Measurements from ENCODE around the gene SATB1. TPM values are rescaled to one million over a fixed set of nuclear protein-coding genes. Genes with fewer than 3 reads are reported as not detected.

The SATB1 gene
- total and polyA plus RNA-seq, 2 of the 8 experiments (the other 6 are each of a cell fraction or from before 2014, with no cell fraction given) = 18.8 to 28.0 TPM

- Histone ChIP-seq H3K27ac (ENCODE audit: low read depth, low read length) (no peak overlapping the region), H2BK12ac (ENCODE audit: low read depth, low read length) (no peak overlapping the region), H2BK20ac (ENCODE audit: low read length) (no peak overlapping the region)
Observed at GRCh38 chr3:18420555-18420954, 4.6 kb downstream of the SATB1 start.

More at GRCh38 chr3:18420555-18420954, 4.6 kb downstream of the SATB1 start:
- H2AK5ac ChIP-seq (ENCODE audit: low read depth, low read length) = no peak overlapping the region
- H2BK15ac ChIP-seq (ENCODE audit: low read length) = no peak overlapping the region
- DNase-seq (ENCODE audit: low read depth in 1 of 2, low spot score in 2 of 2) (no peak), FAIRE-seq (no peak)
- H3K23ac ChIP-seq (ENCODE audit: insufficient read length) = no peak overlapping the region
- peaks cover 0 to 14% of the 10 kb centered on the region in 2 experiments; a peak in 2 of 4 replicates for H3K79me2 ChIP-seq (ENCODE audit: control insufficient read depth in 1 of 2, insufficient read depth in 2 of 2, low read length in 2 of 2)
- H3K4me2 ChIP-seq (ENCODE audit: insufficient read depth in 1 of 2, low read depth in 2 of 2, low read length in 2 of 2) = no peak overlapping the region
- H3K14ac ChIP-seq (ENCODE audit: insufficient read length) = no peak overlapping the region
- H4K20me1 ChIP-seq (replicated peaks in 1 of 2; ENCODE audit: control insufficient read depth in 1 of 2, insufficient read depth in 2 of 2, low read length in 2 of 2) = no peaks in the 10 kb centered on the region
- no peak overlapping the region for H3K56ac ChIP-seq (replicated peaks; ENCODE audit: insufficient read length, low read depth, low read length)
- no peaks in the 10 kb centered on the region for H3K9me3 ChIP-seq (ENCODE audit: insufficient read depth in 2 of 2, low read depth in 1 of 2, low read length in 1 of 2)
- no peak overlapping the region for H4K8ac ChIP-seq (ENCODE audit: extremely low read depth, insufficient read depth, low read length)
- H4K5ac ChIP-seq (ENCODE audit: insufficient read length, low read depth, low read length) = no peak overlapping the region
- no peak overlapping the region for H3K4me3 ChIP-seq (ENCODE audit: extremely low read depth in 1 of 4, insufficient read depth in 2 of 4, low read depth in 3 of 4, low read length in 4 of 4)
- H3K4me1 ChIP-seq (replicated peaks in 1 of 4; ENCODE audit: control insufficient read depth in 3 of 4, insufficient read depth in 4 of 4, low read length in 3 of 4) = peaks cover 0 to 4% (median 1%) of the 10 kb centered on the region in 4 experiments; a peak in 3 of 7 replicates
- 85% methylated on average over 9 of the region's 9 CpGs; no CpG with 5 or more reads in 1 of the 2 experiments for whole genome bisulfite sequencing, 2 experiments (ENCODE audit: extremely low coverage in 1 of 2, insufficient coverage in 1 of 2, insufficient read length in 1 of 2, insufficient replicate concordance in 2 of 2, low coverage in 1 of 2, low lambda C conversion rate in 2 of 2, missing lambda C conversion rate in 1 of 2)
- H4K91ac ChIP-seq (replicated peaks; ENCODE audit: insufficient read length, low read length) = no peak overlapping the region
- POLR2A ChIA-PET (ENCODE audit: partially characterized antibody) = no interaction called here
- no peaks in the 10 kb centered on the region for H3K27me3 ChIP-seq (replicated peaks in 1 of 4; ENCODE audit: control insufficient read depth in 3 of 4, extremely low read depth in 1 of 4, insufficient read depth in 3 of 4, low read length in 3 of 4)
- no peak overlapping the region for H2BK120ac ChIP-seq (replicated peaks; ENCODE audit: low read depth, low read length)
- no peak overlapping the region for H2BK5ac ChIP-seq (ENCODE audit: low read depth, low read length)
- H3K9ac ChIP-seq (replicated peaks in 1 of 4; ENCODE audit: extremely low read depth in 1 of 4, low read depth in 3 of 4, low read length in 3 of 4) = no peak overlapping the region
- H3K79me1 ChIP-seq (ENCODE audit: low read depth, low read length) = no peaks in the 10 kb centered on the region
- CTCF ChIA-PET (ENCODE audit: partially characterized antibody) = no interaction called here
- H3K36me3 ChIP-seq (ENCODE audit: control insufficient read depth in 2 of 4, insufficient read depth in 4 of 4, low read length in 3 of 4) = peaks cover 0 to 21% (median 6%) of the 10 kb centered on the region in 4 experiments; a peak in 4 of 8 replicates
- peaks cover 8% of the 10 kb centered on the region; the same call in 1 of the 2 replicates for H3K23me2 ChIP-seq (ENCODE audit: low read depth, low read length)
- no peak overlapping the region for H3K18ac ChIP-seq (ENCODE audit: extremely low read depth, low read length)
- no peak overlapping the region for H3K4ac ChIP-seq (replicated peaks; ENCODE audit: insufficient read length, low read depth, low read length)
- no peak overlapping the region for H2AFZ ChIP-seq (ENCODE audit: low read length)
- TF ChIP-seq CBX5 (IDR thresholded peaks at IDR 0.05; ENCODE audit: low read depth, low read length) = no peak
- no peak for TF ChIP-seq NRF1 (IDR thresholded peaks at IDR 0.05; ENCODE audit: low read depth, low read length)
- TF ChIP-seq TEAD4 (IDR thresholded peaks at IDR 0.05; ENCODE audit: low read depth, low read length) = no peak
- TF ChIP-seq NANOG (IDR thresholded peaks at IDR 0.05; ENCODE audit: insufficient read depth, low read depth, low read length, poor library complexity, severe bottlenecking) = no peak
- no peak for TF ChIP-seq JUND (IDR thresholded peaks at IDR 0.05; ENCODE audit: low read length)
- TF ChIP-seq SUZ12 (IDR thresholded peaks at IDR 0.05; ENCODE audit: low read length) = no peak
- no peak for TF ChIP-seq SAP30 (IDR thresholded peaks at IDR 0.05; ENCODE audit: insufficient read depth, insufficient replicate concordance, low read length)
- TF ChIP-seq E2F6 (IDR thresholded peaks at IDR 0.05) = no peak
- TF ChIP-seq FOSL1 (IDR thresholded peaks at IDR 0.05; ENCODE audit: insufficient read depth, low read depth, low read length) = no peak
- no peak for TF ChIP-seq GABPA (IDR thresholded peaks at IDR 0.05; ENCODE audit: borderline replicate concordance, insufficient read depth, low read length)
- no peak for TF ChIP-seq EZH2 (IDR thresholded peaks at IDR 0.05; ENCODE audit: low read depth, low read length, severe bottlenecking)
- TF ChIP-seq YY1 (IDR thresholded peaks at IDR 0.05; ENCODE audit: low read depth, low read length) = no peak
- TF ChIP-seq BRCA1 (IDR thresholded peaks at IDR 0.05; ENCODE audit: low read depth, low read length) = no peak

Measured in H1 (cell line).